ENCODE measurements around the gene RBAK.
"Not testable (repeated sequence)": the region's sequence is repeated elsewhere in the genome, so short reads cannot be mapped to it uniquely, and the experiment has no call there.

- not testable (repeated sequence) for TF ChIP-seq EZH2, CTCF, EZH2phosphoT487 (IDR thresholded peaks at IDR 0.05)
These were observed 29.7 kb upstream of the RBAK start for GRCh38 chr7:5015936-5016335.

All from neural progenitor cell (in vitro differentiated cells).